Posterior vena cava (tissue), 2 donors: ENCODE data around the gene CD37. TPM values are rescaled to one million over a fixed set of nuclear protein-coding genes. Genes with fewer than 3 reads are reported as not detected.
"Not testable (repeated sequence)": the region's sequence is repeated elsewhere in the genome, so short reads cannot be mapped to it uniquely, and the experiment has no call there.

Experiments used
- DNase-seq: peaks from one replicate; pipeline ENCODE4 v3.0.0-alpha.2; 2020; ENCODE audit warnings: low spot score
- intact Hi-C, 2 donors: fragments of 100-400 bp; cut with DNase I; formaldehyde crosslinking; loops; one replicate each; pipeline versions ENCODE4 v1.14.1 to v1.14.2; 2022 to 2023
- total RNA-seq, 2 donors: library from RNA; stranded (reverse); fragmentation: NEBNext Ultra II Directional; extraction: Animal tissue kit (Norgen Biotek cat#: 25700); gene quantifications; one replicate each; pipeline ENCODE4 v1.2.1, GENCODE V29; 2021
- donor health status: DM: yes; HTN: yes; CAD: no.
- donor health status: DM: yes; HTN: yes; CAD: no.

The CD37 gene
- total RNA-seq, 2 donors from 2014 or later: 11.5 to 19.6 TPM

DNA sequence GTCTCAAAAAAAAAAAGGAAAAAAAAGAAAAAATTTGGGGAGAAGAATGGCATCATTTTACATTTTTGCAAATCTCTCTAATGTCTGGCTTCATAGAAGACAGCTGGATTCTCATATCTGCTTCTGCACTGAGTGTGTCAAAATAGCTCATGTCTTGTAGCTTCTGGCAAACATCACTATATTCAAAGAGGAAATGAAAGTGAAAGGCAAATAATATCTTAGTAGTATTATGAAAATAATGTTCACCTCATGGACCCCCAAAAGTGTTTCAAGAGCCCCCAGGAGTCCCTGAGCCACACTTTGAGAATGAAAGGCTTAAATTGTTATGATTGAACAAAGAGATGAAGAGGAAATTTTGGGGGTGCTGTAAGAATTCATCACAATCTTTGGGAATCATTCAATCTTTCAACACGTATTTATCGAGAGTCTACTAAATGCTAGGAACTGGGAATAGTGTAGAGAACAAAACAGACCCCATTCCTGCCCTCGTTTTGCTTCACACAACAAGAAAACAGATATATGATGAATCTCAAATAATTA lies 9.0 kb upstream of the CD37 start:
- intact Hi-C loops: no loop called here
- DNase-seq: no peak

GRCh38 chr19:49327878-49328544 lies 7.2 kb upstream of the CD37 start:
- no peak for DNase-seq
- intact Hi-C loops: no loop called here

- no peak for DNase-seq
- intact Hi-C loops: no loop called here
Measured at GRCh38 chr19:49328741-49329140, 6.5 kb upstream of the CD37 start.

GRCh38 chr19:49331187-49331586 lies 4.0 kb upstream of the CD37 start:
- DNase-seq, intact Hi-C loops: not testable (repeated sequence)

DNA sequence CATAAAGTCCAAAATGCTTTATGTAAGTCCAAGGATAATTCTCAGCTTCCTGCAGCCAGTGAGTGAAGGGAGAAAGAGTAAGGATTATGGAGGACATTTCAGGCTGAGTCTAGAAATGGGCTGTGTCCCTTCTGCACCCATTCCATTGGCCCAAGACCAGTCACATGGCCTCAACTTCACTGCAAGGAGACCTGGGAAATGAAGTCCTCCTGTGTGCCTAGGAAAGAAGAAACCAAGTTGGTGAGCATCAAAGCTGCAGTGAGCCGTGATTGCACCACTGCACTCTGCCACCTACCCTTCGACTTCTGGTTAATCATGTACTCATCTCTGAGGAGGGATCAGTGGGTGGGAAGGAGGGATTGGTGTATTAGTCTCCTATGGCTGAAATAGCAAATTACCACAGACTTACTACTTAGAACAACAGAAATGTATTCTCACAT lies 3.6 kb upstream of the CD37 start:
- intact Hi-C loops: no loop called here
- DNase-seq: peak; percentile 77

GRCh38 chr19:49332691-49333417 lies 2.4 kb upstream of the CD37 start:
- DNase-seq, intact Hi-C loops: not testable (repeated sequence)

- no peak for DNase-seq
- intact Hi-C loops: no loop called here
Measured at GRCh38 chr19:49333418-49333805, 1.8 kb upstream of the CD37 start.

GRCh38 chr19:49333811-49334288 lies 1.4 kb upstream of the CD37 start:
- DNase-seq: peak; percentile 82
- intact Hi-C loops: no loop called here

- intact Hi-C loops: no loop called here
- DNase-seq: no peak
Measured at GRCh38 chr19:49335784-49336481, 727 bp downstream of the CD37 start.

DNA sequence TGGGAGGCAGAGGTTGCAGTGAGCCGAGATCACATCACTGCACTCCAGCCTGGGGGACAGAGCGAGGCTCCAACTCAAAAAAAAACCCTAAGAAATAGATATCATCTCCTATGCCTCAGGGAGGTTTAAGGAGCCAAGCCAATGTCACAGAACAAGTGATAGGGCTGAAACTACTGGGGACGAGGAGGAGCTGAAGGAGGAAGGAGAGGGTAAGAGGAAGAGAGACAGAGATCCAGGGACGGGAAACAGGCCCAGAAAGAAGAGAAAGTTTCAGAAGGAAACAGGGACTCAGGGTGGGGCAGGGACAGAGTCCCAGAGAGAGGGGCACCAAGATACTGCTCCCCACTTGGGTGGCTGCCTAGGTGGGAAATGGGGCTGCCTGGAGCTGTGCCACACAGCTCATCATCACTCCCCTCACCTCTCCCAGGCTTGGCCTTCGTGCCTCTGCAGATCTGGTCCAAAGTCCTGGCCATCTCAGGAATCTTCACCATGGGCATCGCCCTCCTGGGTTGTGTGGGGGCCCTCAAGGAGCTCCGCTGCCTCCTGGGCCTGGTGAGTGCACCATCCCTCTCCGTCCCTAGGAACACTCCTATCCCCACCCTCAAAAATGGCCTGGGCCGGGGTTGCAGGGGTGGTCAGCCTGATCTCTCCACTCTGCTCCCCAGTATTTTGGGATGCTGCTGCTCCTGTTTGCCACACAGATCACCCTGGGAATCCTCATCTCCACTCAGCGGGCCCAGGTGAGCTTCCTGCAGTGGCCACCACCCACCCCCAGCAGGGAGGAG lies 1.5 kb downstream of the CD37 start:
- DNase-seq: peak; percentile 67
- intact Hi-C loops: no loop called here

DNA sequence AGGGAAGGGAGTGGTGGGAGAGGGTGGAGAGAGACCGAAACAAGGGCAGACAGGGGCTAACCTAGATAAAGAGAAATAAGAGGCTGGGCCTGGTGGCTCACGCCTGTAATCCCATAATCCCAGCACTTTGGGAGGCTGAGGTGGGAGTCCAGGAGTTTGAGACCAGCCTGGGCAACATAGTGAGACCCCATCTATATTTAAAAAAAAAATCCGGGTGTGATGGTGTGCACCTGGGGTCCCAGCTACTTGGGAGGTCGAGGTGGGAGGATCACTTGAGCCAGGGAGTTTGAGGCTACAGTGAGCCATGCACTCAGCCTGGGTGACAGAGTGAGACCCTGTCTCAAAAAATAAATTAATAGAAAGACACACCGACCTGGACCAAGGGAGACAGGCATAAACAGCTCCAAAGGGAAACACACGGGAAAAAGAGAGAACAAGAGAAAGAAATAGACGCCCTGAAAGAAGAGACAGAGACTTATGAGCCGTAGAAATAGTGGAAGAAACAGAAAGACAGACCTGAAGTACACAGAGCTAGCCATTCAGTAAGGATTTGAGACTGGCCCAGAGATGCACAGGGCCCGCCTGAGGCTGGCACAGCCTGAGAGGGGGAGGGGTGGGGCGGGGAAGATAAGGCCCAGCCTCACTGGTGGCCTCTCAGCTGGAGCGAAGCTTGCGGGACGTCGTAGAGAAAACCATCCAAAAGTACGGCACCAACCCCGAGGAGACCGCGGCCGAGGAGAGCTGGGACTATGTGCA lies 2.2 kb downstream of the CD37 start:
- intact Hi-C loops: no loop called here
- DNase-seq: no peak

GRCh38 chr19:49338023-49338677 lies 2.9 kb downstream of the CD37 start:
- peak; percentile 78 for DNase-seq
- intact Hi-C loops: no loop called here

DNA sequence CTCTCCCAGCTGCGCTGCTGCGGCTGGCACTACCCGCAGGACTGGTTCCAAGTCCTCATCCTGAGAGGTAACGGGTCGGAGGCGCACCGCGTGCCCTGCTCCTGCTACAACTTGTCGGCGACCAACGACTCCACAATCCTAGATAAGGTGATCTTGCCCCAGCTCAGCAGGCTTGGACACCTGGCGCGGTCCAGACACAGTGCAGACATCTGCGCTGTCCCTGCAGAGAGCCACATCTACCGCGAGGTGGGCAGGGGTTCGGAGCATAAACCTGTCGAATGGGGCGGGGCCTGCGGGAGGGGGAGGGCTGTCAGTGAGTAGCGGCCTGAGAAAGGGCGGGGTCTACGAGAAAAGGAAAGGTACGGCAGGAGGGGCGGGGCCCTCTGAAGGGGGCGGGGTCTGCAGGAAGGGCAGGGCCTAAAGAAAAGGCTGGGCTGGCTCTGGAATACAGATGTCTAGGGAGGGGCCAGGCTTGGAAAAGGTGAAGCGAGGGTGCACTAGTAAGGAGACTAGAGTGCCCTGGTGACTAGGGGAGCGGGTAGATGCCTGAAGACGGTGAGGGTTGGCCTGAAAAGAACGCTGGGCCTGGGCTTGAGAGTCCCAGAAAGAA lies 3.6 kb downstream of the CD37 start:
- intact Hi-C loops: no loop called here
- DNase-seq: peak; percentile 84

DNA sequence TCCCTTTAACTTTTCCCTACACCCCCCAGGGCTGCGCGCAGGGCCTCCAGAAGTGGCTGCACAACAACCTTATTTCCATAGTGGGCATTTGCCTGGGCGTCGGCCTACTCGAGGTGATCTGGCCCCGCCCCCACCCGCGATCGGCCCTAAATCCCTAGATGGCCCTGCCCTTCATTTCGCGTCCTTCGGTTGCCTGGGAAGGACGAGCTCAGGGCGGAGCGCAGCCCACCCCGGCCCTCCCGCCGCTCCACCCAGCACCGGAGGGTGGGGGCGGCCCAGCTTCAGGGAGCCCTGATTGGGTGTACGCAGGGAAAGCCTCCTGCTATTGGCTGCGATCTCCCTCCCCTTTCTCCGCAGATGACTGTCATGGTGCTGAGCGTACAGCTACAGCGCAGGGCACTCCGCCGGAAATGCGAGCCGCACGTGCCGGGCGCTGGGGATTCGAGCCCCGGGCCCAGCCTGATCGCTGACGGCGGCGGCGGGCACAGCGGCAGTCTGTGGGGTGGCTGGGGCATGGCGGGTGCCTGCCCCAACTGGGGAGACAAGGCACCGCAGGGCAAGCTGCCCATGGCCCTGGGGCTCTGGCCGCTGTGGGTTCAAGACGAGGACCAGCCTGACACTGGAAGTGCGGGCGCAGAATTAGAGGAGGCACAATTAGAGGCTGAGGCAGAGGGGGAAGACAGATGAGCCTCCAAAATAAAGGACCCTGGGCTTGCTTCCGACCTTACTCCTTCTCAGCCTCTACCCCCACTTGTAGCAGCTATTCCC lies 4.3 kb downstream of the CD37 start:
- peak; percentile 95 for DNase-seq
- intact Hi-C loops: no loop called here

GRCh38 chr19:49340069-49340864 lies 5.1 kb downstream of the CD37 start:
- intact Hi-C loops: no loop called here
- DNase-seq: peak; percentile 87
